Psoas muscle (tissue), 8 donors: ENCODE results near the gene ABCC1. TPM values are rescaled to one million over a fixed set of nuclear protein-coding genes. Genes with fewer than 3 reads are reported as not detected.

Experiments used
- ATAC-seq, 4 donors: fragments of 200-7000 bp; cut with Tn5 transposase; one replicate each; pipeline ENCODE4 v1.9.1; 2020; ENCODE audit warnings: moderate library complexity in 3 of 4, mild to moderate bottlenecking in 2 of 4
- DNase-seq, 2 donors: peaks; one replicate each; pipeline ENCODE4 v3.0.0-alpha.2; 2020
- H3K27ac ChIP-seq: fragments of 200-600 bp; one replicate; pipeline ENCODE4 v1.8.0; 2022
- H3K27me3 ChIP-seq, 3 donors: fragments of 200-600 bp in 1 of 3; one replicate each; pipeline versions ENCODE4 v1.6.1 to v1.8.0; 2013 to 2022; ENCODE audit warnings: low read length in 2 of 3, mild to moderate bottlenecking in 2 of 3, moderate library complexity in 1 of 3; ENCODE audit not compliant: insufficient read depth in 3 of 3
- H3K36me3 ChIP-seq, 2 donors: fragments of 200-600 bp in 1 of 2; one replicate each; pipeline versions ENCODE4 v1.6.1 to v1.8.0; 2013 to 2022; ENCODE audit warnings: low read depth in 1 of 2, mild to moderate bottlenecking in 1 of 2, moderate library complexity in 1 of 2; ENCODE audit not compliant: insufficient read depth in 1 of 2
- H3K4me1 ChIP-seq: fragments of 200-600 bp; one replicate; pipeline ENCODE4 v1.8.0; 2022
- H3K4me3 ChIP-seq: fragments of 200-600 bp; one replicate; pipeline ENCODE4 v1.8.0; 2022; ENCODE audit warnings: mild to moderate bottlenecking
- H3K9me3 ChIP-seq: fragments of 200-600 bp; one replicate; pipeline ENCODE4 v1.8.0; 2022
- CTCF ChIP-seq: fragments of 200-600 bp; IDR thresholded peaks from one replicate; pipeline ENCODE4 v1.8.0; 2022; ENCODE audit warnings: antibody characterized with exemption
- WGBS, 3 donors: extraction: QIAGEN DNeasy Blood & Tissue Kit; methylation state at CpG; one replicate each; pipeline versions ENCODE4 v1.1.6 to v1.1.7; 2013; 5-methylcytosine and 5-hydroxymethylcytosine counted together
- intact Hi-C, 2 donors: fragments of 100-400 bp; cut with DNase I; formaldehyde crosslinking; loops; one replicate each; pipeline versions ENCODE4 v1.11.0 to v1.14.2; 2022
- polyA plus RNA-seq, 3 donors: library from polyadenylated mRNA; stranded (reverse); fragments of 200-250 nt; gene quantifications; one replicate each; pipeline ENCODE4 v1.2.3, GENCODE V29; 2013
- total RNA-seq, 4 donors: library from RNA; stranded (reverse); fragmentation: NEBNext Ultra II Directional in 2 of 4; extraction: Animal tissue kit (Norgen Biotek cat#: 25700) in 2 of 4; gene quantifications; one replicate each; pipeline versions ENCODE4 v1.2.1 to v1.2.4, GENCODE V29; 2021 to 2023
- donor health status: healthy with polysubstance abuse.
- donor health status: DM: no; HTN: no; CAD: no; lungs with moderate emphysema.
- donor health status: Bipolar disorder and iron deficiency.
- donor health status: healthy.
- donor health status: DM: yes; HTN: yes; CAD: no.
- donor health status: DM: no; HTN: no; CAD: no.
- donor health status: DM: no; HTN: no; CAD: no.
- donor health status: DM: yes; HTN: yes; CAD: no.

The ABCC1 gene
- total and polyA plus RNA-seq, 7 donors, result 7.4 to 36.5 (median 20.5) TPM

GRCh38 chr16:16110111-16110490, 160.7 kb downstream of the ABCC1 start:
- Histone ChIP-seq H3K4me1 (no peaks in the 10 kb centered on the region), H3K27ac (no peak overlapping the region), H3K4me3 (no peak overlapping the region), H3K27me3 (no peaks in the 10 kb centered on the region), H3K36me3 (peaks cover 0 to 98% of the 10 kb centered on the region in 2 donors), H3K9me3 (no peaks in the 10 kb centered on the region)
- ATAC-seq, result no peak
- WGBS, 3 donors, result 94 to 96% (median 94%) methylated on average over 9 of the region's 9 CpGs
- no peak for TF ChIP-seq CTCF
- intact Hi-C loops, result no loop called here
- DNase-seq, result no peak

GRCh38 chr16:16111639-16112038, 162.2 kb downstream of the ABCC1 start:
- H3K4me1 ChIP-seq, result no peaks in the 10 kb centered on the region
- DNase-seq, result no peak
- intact Hi-C loops, result no loop called here
- TF ChIP-seq CTCF, result no peak
- H3K27me3 ChIP-seq, result no peaks in the 10 kb centered on the region
- ATAC-seq, result no peak
- no peak overlapping the region for H3K27ac ChIP-seq
- WGBS, 3 donors, result 93 to 99% (median 98%) methylated on average over 4 of the region's 4 CpGs
- peaks cover 0 to 100% of the 10 kb centered on the region in 2 donors for H3K36me3 ChIP-seq
- no peak overlapping the region for H3K4me3 ChIP-seq
- H3K9me3 ChIP-seq, result no peaks in the 10 kb centered on the region

- WGBS, 3 donors, result 72 to 79% (median 76%) methylated on average over 8 of the region's 8 CpGs
- intact Hi-C loops, result no loop called here
- H3K9me3 ChIP-seq, result no peaks in the 10 kb centered on the region
- peaks cover 0 to 100% of the 10 kb centered on the region in 2 donors for H3K36me3 ChIP-seq
- ATAC-seq (no peak), DNase-seq (no peak)
- H3K4me1 ChIP-seq, result no peaks in the 10 kb centered on the region
- no peak overlapping the region for H3K27ac ChIP-seq
- TF ChIP-seq CTCF, result no peak
- no peaks in the 10 kb centered on the region for H3K27me3 ChIP-seq
- no peak overlapping the region for H3K4me3 ChIP-seq
Observed at GRCh38 chr16:16112450-16113053, 163.1 kb downstream of the ABCC1 start.

- Histone ChIP-seq H3K9me3 (no peaks in the 10 kb centered on the region), H3K36me3 (peaks cover 0 to 100% of the 10 kb centered on the region in 2 donors), H3K27me3 (no peaks in the 10 kb centered on the region), H3K4me1 (no peaks in the 10 kb centered on the region), H3K4me3 (no peak overlapping the region), H3K27ac (no peak overlapping the region)
- intact Hi-C loops, result no loop called here
- no peak for TF ChIP-seq CTCF
- 90 to 96% (median 92%) methylated on average over 8 of the region's 8 CpGs for WGBS, 3 donors
- ATAC-seq (no peak), DNase-seq (no peak)
Observed at GRCh38 chr16:16113076-16113475, 163.7 kb downstream of the ABCC1 start.

GRCh38 chr16:16116841-16117240, 167.4 kb downstream of the ABCC1 start:
- no peak for TF ChIP-seq CTCF
- intact Hi-C loops, result no loop called here
- Histone ChIP-seq H3K36me3 (peaks cover 0 to 81% of the 10 kb centered on the region in 2 donors), H3K4me1 (no peaks in the 10 kb centered on the region), H3K4me3 (no peak overlapping the region), H3K9me3 (no peaks in the 10 kb centered on the region), H3K27ac (no peak overlapping the region), H3K27me3 (no peaks in the 10 kb centered on the region)
- DNase-seq (no peak), ATAC-seq (no peak)
- WGBS, 3 donors, result 93 to 98% (median 97%) methylated on average over 7 of the region's 7 CpGs
